Panc1 (cell line): ENCODE measurements around the gene BCAS3. TPM values are rescaled to one million over a fixed set of nuclear protein-coding genes. Genes with fewer than 3 reads are reported as not detected.

Experiments used
- ATAC-seq: fragments of 200-7000 bp; cut with Tn5 transposase; 2 replicates; pipeline ENCODE4 v1.9.1; 2020; ENCODE audit warnings: mild to moderate bottlenecking, moderate library complexity
- BruUV-seq: library from RNA; stranded (reverse); fragments of 400-500 nt; replicated peaks from 2 replicates; lab custom pipeline; 2021; lab: Mats Ljungman, UMichigan
- CTCF ChIA-PET: fragments of 300-600 bp; sonication (Branson Sonifier 250); formaldehyde crosslinking; loops from one replicate; lab custom pipeline; 2022; ENCODE audit warnings: antibody characterized with exemption; lab: Charles Lee
- POLR2A ChIA-PET: fragments of 300-600 bp; sonication (Branson Sonifier 250); formaldehyde crosslinking; loops from one replicate; lab custom pipeline; 2022; ENCODE audit warnings: antibody characterized with exemption; lab: Charles Lee
- DNase-seq: peaks from one replicate; pipeline ENCODE4 v3.0.0-alpha.2; 2010; ENCODE audit warnings: low read depth, low spot score
- H3K27ac ChIP-seq: 2 replicates; pipeline ENCODE4 v1.5.1; 2011; ENCODE audit warnings: mild to moderate bottlenecking, low read length, inconsistent platforms
- H3K27me3 ChIP-seq: fragments of 200-500 bp; sonication (Bioruptor generic); 2 replicates; pipeline ENCODE4 v1.6.0; 2014; ENCODE audit warnings: low read length, inconsistent platforms; ENCODE audit not compliant: control insufficient read depth, insufficient read depth
- H3K36me3 ChIP-seq: fragments of 200-500 bp; sonication (Bioruptor generic); 2 replicates; pipeline ENCODE4 v1.5.1; 2014; ENCODE audit warnings: inconsistent platforms, mild to moderate bottlenecking, low read length, moderate library complexity; ENCODE audit not compliant: control insufficient read depth, insufficient read depth
- H3K4me1 ChIP-seq: 2 replicates; pipeline ENCODE4 v1.5.1; 2011; ENCODE audit warnings: inconsistent platforms, mild to moderate bottlenecking, low read length, moderate library complexity; ENCODE audit not compliant: control insufficient read depth, insufficient read depth
- H3K4me3 ChIP-seq, 2 experiments: 2 replicates each; pipeline ENCODE4 v1.5.1; 2011 to 2012; ENCODE audit warnings: low read depth in 2 of 2, low read length in 2 of 2, mild to moderate bottlenecking in 2 of 2, inconsistent platforms in 1 of 2, moderate library complexity in 1 of 2
- H3K9me3 ChIP-seq: fragments of 200-500 bp; sonication (Bioruptor generic); 2 replicates; pipeline ENCODE4 v1.5.1; 2014; ENCODE audit warnings: low read depth, mild to moderate bottlenecking, inconsistent platforms, low read length, moderate library complexity; ENCODE audit not compliant: control insufficient read depth, insufficient read depth
- CTCF ChIP-seq: fragments of 450-650 bp; IDR thresholded peaks from 2 replicates; pipeline ENCODE4 v1.5.1; 2017; ENCODE audit warnings: mild to moderate bottlenecking
- POLR2AphosphoS5 ChIP-seq: IDR thresholded peaks from 2 replicates; pipeline ENCODE4 v1.6.1; 2012; ENCODE audit warnings: mild to moderate bottlenecking, low read depth, low read length, moderate library complexity
- REST ChIP-seq, 2 experiments: IDR thresholded peaks; 2 replicates each; pipeline ENCODE4 v1.6.1; 2011 to 2012; ENCODE audit warnings: low read depth in 2 of 2, control low read depth in 1 of 2, low read length in 1 of 2, mild to moderate bottlenecking in 1 of 2, moderate library complexity in 1 of 2; ENCODE audit not compliant: insufficient read depth in 1 of 2
- SIN3A ChIP-seq: IDR thresholded peaks from 2 replicates; pipeline ENCODE4 v1.6.1; 2012; ENCODE audit warnings: low read depth, mild to moderate bottlenecking, low read length, moderate library complexity, borderline replicate concordance; ENCODE audit not compliant: insufficient read depth
- TCF7L2 ChIP-seq: IDR thresholded peaks from 2 replicates; pipeline ENCODE4 v1.6.1; 2011; ENCODE audit warnings: mild to moderate bottlenecking, low read depth, low read length, inconsistent platforms
- in situ Hi-C: cut with HindIII; loops from 2 replicates; pipeline ENCODE4 v1.10.0; 2016; ENCODE audit warnings: low sequenced_read_pairs, low pct_unique_long_range_greater_than_20kb
- intact Hi-C: fragments of 100-400 bp; cut with micrococcal nuclease; formaldehyde crosslinking; loops from one replicate; pipeline ENCODE4 v1.10.0; 2022; ENCODE audit not compliant: unreplicated experiment
- total RNA-seq: library from RNA; stranded (reverse); gene quantifications from one replicate; pipeline ENCODE4 v1.2.1, GENCODE V29; 2021; ENCODE audit not compliant: unreplicated experiment

The BCAS3 gene
- total RNA-seq, 1 experiment from 2014 or later, result 9.3 TPM

- Histone ChIP-seq H3K4me3 (no peak overlapping the region), H3K36me3 (no peaks in the 10 kb centered on the region), H3K27me3 (no peaks in the 10 kb centered on the region), H3K4me1 (no peaks in the 10 kb centered on the region), H3K9me3 (no peaks in the 10 kb centered on the region), H3K27ac (no peak overlapping the region)
- ATAC-seq, result no peak
- no peak for DNase-seq
- no peak for TF ChIP-seq POLR2AphosphoS5
- TF ChIP-seq SIN3A, result no peak
- no TSS peak for BruUV-seq
- CTCF ChIA-PET, result no interaction called here
- intact Hi-C loops, result no loop called here
- POLR2A ChIA-PET, result no interaction called here
- in situ Hi-C loops, result no loop called here
These were observed 52.2 kb downstream of the BCAS3 start for GRCh38 chr17:60729854-60730253.

- ATAC-seq (no peak), DNase-seq (no peak)
- no peak overlapping the region for H3K27ac ChIP-seq
- H3K4me1 ChIP-seq, result no peaks in the 10 kb centered on the region
- no peaks in the 10 kb centered on the region for H3K9me3 ChIP-seq
- TF ChIP-seq TCF7L2, result no peak
- no peak for TF ChIP-seq REST (IDR thresholded peaks at IDR 0.05; ENCODE audit: insufficient read depth in 1 of 2, low read depth in 2 of 2, low read length in 1 of 2)
- no peak for TF ChIP-seq CTCF
- no peak for TF ChIP-seq SIN3A
- no peak for TF ChIP-seq POLR2AphosphoS5
- intact Hi-C loops (no loop called here), in situ Hi-C loops (no loop called here)
- no TSS peak for BruUV-seq
- ChIA-PET POLR2A (no interaction called here), CTCF (no interaction called here)
- H3K36me3 ChIP-seq, result no peaks in the 10 kb centered on the region
- H3K4me3 ChIP-seq, result no peak overlapping the region
- no peaks in the 10 kb centered on the region for H3K27me3 ChIP-seq
These were observed 52.6 kb downstream of the BCAS3 start for GRCh38 chr17:60730273-60730672.

GRCh38 chr17:60738287-60738686, 60.6 kb downstream of the BCAS3 start:
- Histone ChIP-seq H3K27me3 (no peaks in the 10 kb centered on the region), H3K27ac (no peak overlapping the region), H3K4me3 (no peak overlapping the region), H3K4me1 (no peaks in the 10 kb centered on the region), H3K36me3 (no peaks in the 10 kb centered on the region), H3K9me3 (no peaks in the 10 kb centered on the region)
- no TSS peak for BruUV-seq
- in situ Hi-C loops, result no loop called here
- CTCF ChIA-PET, result no interaction called here
- POLR2A ChIA-PET, result no interaction called here
- no peak for DNase-seq
- TF ChIP-seq CTCF (no peak), SIN3A (no peak), POLR2AphosphoS5 (no peak), REST (IDR thresholded peaks at IDR 0.05; ENCODE audit: insufficient read depth in 1 of 2, low read depth in 2 of 2, low read length in 1 of 2) (no peak), TCF7L2 (no peak)
- ATAC-seq, result no peak
- intact Hi-C loops, result no loop called here
